SH-SY5Y (cell line): ENCODE data around the gene NKD1.

Experiments used
- GATA2 ChIP-seq: IDR thresholded peaks from 2 replicates; pipeline ENCODE4 v1.6.1; 2011; ENCODE audit warnings: mild to moderate bottlenecking, low read depth, low read length
- GATA3 ChIP-seq: IDR thresholded peaks from 2 replicates; pipeline ENCODE4 v1.6.1; 2011; ENCODE audit warnings: low read depth, mild to moderate bottlenecking, low read length, moderate library complexity

- no peak for TF ChIP-seq GATA2
- TF ChIP-seq GATA3 = no peak
Measured at GRCh38 chr16:50581845-50582244, 33.6 kb downstream of the NKD1 start.
